ENCODE results near the gene OR13A1.
"Not testable (repeated sequence)": the region's sequence is repeated elsewhere in the genome, so short reads cannot be mapped to it uniquely, and the experiment has no call there.

- not testable (repeated sequence) for TF ChIP-seq CTCF, POLR2A (IDR thresholded peaks at IDR 0.05)
Measured at GRCh38 chr10:45276146-45276545, 39.3 kb downstream of the OR13A1 start.

Measured in esophagus squamous epithelium (tissue), 4 donors.